ENCODE measurements around the gene SHISA8. TPM values are rescaled to one million over a fixed set of nuclear protein-coding genes. Genes with fewer than 3 reads are reported as not detected.

The SHISA8 gene
- polyA plus RNA-seq, 1 donor from 2014 or later, result 0.62 TPM

DNA sequence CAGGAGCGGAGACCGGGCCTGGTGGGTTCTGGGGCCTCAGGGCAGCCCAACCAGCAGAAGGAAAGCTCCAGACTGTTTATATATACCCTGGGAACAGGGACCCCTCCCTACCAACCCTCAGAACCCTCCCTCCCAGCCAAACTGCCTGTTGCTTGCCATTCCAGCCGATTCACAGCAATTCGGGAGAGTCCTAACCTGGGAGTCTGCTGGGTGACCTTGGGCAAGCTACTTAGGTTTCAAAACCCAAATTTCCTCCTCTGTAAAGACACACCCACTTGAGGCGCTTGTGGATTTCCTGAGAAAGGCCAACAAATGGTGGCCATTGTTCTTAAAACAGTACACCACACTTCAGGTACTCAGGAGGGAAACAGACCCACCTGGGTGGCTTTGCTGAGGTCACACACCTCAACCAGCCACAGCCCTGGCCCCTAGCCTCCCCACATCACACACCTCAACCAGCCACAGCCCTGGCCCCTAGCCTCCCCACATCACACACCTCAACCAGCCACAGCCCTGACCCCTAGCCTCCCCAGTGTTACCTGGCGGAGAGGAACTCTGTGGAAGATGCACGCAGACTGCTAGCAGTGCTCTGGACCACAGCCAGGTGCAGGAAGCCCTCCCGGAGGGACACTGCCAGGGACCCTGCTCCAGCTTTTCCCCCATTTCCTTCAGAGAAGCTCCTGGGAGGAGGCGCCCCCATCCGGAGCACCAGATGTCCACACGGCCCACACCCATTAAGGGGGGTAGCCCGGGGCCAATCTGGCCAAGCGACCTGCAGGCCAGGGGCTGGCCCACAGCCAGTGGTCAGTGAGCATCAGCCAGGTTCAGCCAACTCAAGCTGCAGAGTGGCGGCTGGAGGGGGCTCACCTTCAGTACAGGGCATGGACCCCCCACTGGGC, 6.2 kb downstream of the SHISA8 start:
- no peaks in the 10 kb centered on the region for H3K36me3 ChIP-seq (ENCODE audit: insufficient read depth, low read length)
- H3K27ac ChIP-seq (ENCODE audit: low read length), result no peak overlapping the region
- no peak overlapping the region for H3K9ac ChIP-seq (ENCODE audit: low read length)
- H4K20me1 ChIP-seq (ENCODE audit: insufficient read depth), result no peaks in the 10 kb centered on the region
- H3K4me2 ChIP-seq (ENCODE audit: low read length), result no peak overlapping the region
- no peaks in the 10 kb centered on the region for H3F3A ChIP-seq (ENCODE audit: insufficient read depth, low read length, poor library complexity, severe bottlenecking)
- no peaks in the 10 kb centered on the region for H3K79me2 ChIP-seq (replicated peaks; ENCODE audit: insufficient read depth, low read length)
- no peaks in the 10 kb centered on the region for H3K9me2 ChIP-seq (ENCODE audit: insufficient read depth, low read length)
- H3K9me3 ChIP-seq (ENCODE audit: low read length), result no peaks in the 10 kb centered on the region
- no peak overlapping the region for H3K4me3 ChIP-seq (ENCODE audit: low read length)
- no peak overlapping the region for H2AFZ ChIP-seq (ENCODE audit: low read depth, low read length)
- H3K27me3 ChIP-seq (ENCODE audit: insufficient read depth, low read depth, low read length), result peaks cover 51% of the 10 kb centered on the region
- TF ChIP-seq, protein P1, sequence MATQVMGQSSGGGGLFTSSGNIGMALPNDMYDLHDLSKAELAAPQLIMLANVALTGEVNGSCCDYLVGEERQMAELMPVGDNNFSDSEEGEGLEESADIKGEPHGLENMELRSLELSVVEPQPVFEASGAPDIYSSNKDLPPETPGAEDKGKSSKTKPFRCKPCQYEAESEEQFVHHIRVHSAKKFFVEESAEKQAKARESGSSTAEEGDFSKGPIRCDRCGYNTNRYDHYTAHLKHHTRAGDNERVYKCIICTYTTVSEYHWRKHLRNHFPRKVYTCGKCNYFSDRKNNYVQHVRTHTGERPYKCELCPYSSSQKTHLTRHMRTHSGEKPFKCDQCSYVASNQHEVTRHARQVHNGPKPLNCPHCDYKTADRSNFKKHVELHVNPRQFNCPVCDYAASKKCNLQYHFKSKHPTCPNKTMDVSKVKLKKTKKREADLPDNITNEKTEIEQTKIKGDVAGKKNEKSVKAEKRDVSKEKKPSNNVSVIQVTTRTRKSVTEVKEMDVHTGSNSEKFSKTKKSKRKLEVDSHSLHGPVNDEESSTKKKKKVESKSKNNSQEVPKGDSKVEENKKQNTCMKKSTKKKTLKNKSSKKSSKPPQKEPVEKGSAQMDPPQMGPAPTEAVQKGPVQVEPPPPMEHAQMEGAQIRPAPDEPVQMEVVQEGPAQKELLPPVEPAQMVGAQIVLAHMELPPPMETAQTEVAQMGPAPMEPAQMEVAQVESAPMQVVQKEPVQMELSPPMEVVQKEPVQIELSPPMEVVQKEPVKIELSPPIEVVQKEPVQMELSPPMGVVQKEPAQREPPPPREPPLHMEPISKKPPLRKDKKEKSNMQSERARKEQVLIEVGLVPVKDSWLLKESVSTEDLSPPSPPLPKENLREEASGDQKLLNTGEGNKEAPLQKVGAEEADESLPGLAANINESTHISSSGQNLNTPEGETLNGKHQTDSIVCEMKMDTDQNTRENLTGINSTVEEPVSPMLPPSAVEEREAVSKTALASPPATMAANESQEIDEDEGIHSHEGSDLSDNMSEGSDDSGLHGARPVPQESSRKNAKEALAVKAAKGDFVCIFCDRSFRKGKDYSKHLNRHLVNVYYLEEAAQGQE (IDR thresholded peaks at IDR 0.05; ENCODE audit: borderline replicate concordance), result no peak
- no peak for TF ChIP-seq MXI1 (conservative IDR thresholded peaks at IDR 0.05; ENCODE audit: poor library complexity, severe bottlenecking)
- TF ChIP-seq TAF1 (IDR thresholded peaks at IDR 0.05; ENCODE audit: low read depth), result no peak
- no peak for TF ChIP-seq POLR2AphosphoS5 (IDR thresholded peaks at IDR 0.05)
- no peak for TF ChIP-seq EP300 (conservative IDR thresholded peaks at IDR 0.05; ENCODE audit: poor library complexity, severe bottlenecking)
- TF ChIP-seq RAD21 (conservative IDR thresholded peaks at IDR 0.05), result no peak
- TF ChIP-seq, protein P2, sequence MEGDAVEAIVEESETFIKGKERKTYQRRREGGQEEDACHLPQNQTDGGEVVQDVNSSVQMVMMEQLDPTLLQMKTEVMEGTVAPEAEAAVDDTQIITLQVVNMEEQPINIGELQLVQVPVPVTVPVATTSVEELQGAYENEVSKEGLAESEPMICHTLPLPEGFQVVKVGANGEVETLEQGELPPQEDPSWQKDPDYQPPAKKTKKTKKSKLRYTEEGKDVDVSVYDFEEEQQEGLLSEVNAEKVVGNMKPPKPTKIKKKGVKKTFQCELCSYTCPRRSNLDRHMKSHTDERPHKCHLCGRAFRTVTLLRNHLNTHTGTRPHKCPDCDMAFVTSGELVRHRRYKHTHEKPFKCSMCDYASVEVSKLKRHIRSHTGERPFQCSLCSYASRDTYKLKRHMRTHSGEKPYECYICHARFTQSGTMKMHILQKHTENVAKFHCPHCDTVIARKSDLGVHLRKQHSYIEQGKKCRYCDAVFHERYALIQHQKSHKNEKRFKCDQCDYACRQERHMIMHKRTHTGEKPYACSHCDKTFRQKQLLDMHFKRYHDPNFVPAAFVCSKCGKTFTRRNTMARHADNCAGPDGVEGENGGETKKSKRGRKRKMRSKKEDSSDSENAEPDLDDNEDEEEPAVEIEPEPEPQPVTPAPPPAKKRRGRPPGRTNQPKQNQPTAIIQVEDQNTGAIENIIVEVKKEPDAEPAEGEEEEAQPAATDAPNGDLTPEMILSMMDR (IDR thresholded peaks at IDR 0.05; ENCODE audit: poor library complexity, severe bottlenecking), result no peak
- no peak for TF ChIP-seq SMC3 (conservative IDR thresholded peaks at IDR 0.05; ENCODE audit: poor library complexity)
- no peak for TF ChIP-seq EZH2 (IDR thresholded peaks at IDR 0.05; ENCODE audit: borderline replicate concordance, insufficient read depth, low read length, poor library complexity, severe bottlenecking)

DNA sequence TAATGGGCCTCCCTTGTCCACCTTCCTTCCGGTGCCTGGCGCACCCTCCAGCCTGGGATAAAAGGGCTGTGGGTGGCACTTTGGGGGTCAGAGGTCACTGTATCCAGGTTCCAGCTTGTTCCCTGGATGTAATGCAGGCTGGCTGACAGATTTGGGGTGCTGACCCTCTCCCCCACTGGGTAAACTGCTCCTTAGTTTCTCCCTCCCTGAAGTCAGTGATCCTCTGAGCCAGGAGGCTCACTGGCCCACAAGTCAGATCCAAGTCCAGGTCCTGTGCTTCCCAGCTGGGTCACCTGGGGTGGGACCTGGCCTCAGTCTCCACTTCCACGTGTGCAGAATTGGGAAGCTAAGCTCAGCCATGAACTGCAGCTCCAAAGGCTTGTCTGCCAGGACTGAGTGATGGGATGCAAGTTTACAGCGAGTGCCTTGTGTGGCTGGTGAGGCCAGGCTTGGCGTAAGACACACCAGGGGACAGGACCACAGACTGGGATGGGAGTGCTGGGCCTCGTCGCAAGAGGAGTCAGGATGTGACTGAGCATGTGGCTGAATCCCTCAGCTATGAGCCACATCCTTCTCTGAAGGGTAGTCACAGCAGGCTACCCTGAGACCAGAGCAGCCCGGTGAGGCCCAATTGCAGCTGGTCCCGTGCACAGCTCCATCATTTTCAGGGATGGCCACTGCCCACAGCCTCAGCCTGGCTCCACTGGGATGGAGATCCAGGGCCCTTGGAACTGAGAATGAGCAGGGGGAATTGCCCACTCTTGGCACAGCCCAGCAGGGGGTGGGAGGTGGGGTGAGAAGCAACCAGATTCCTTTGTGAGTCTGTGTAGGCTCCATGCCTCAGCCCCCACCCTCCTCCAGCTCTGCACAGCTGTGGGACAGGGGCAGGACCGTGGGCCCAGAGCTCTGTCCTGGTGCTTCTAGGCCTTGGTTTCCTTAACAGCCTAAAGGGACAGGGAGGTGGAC, 7.2 kb downstream of the SHISA8 start:
- Histone ChIP-seq H3K9me2 (ENCODE audit: insufficient read depth, low read length) (no peaks in the 10 kb centered on the region), H3K9me3 (ENCODE audit: low read length) (no peaks in the 10 kb centered on the region), H2AFZ (ENCODE audit: low read depth, low read length) (no peak overlapping the region), H3K36me3 (ENCODE audit: insufficient read depth, low read length) (no peaks in the 10 kb centered on the region), H3K27me3 (ENCODE audit: insufficient read depth, low read depth, low read length) (peaks cover 41% of the 10 kb centered on the region), H3K4me3 (ENCODE audit: low read length) (no peak overlapping the region), H3K79me2 (replicated peaks; ENCODE audit: insufficient read depth, low read length) (no peaks in the 10 kb centered on the region), H3F3A (ENCODE audit: insufficient read depth, low read length, poor library complexity, severe bottlenecking) (no peaks in the 10 kb centered on the region), H4K20me1 (ENCODE audit: insufficient read depth) (no peaks in the 10 kb centered on the region), H3K27ac (ENCODE audit: low read length) (no peak overlapping the region), H3K9ac (ENCODE audit: low read length) (no peak overlapping the region), H3K4me2 (ENCODE audit: low read length) (no peak overlapping the region)
- TF ChIP-seq MXI1 (conservative IDR thresholded peaks at IDR 0.05; ENCODE audit: poor library complexity, severe bottlenecking) (no peak), POLR2AphosphoS5 (IDR thresholded peaks at IDR 0.05) (peak; percentile 21), EZH2 (IDR thresholded peaks at IDR 0.05; ENCODE audit: borderline replicate concordance, insufficient read depth, low read length, poor library complexity, severe bottlenecking) (no peak), TAF1 (IDR thresholded peaks at IDR 0.05; ENCODE audit: low read depth) (no peak), RAD21 (conservative IDR thresholded peaks at IDR 0.05) (no peak), EP300 (conservative IDR thresholded peaks at IDR 0.05; ENCODE audit: poor library complexity, severe bottlenecking) (no peak)
- TF ChIP-seq, protein P1 (IDR thresholded peaks at IDR 0.05; ENCODE audit: borderline replicate concordance), result no peak

Measured in neural cell (in vitro differentiated cells).